HG02678 (cell line): ENCODE results near the gene CCDC13.

Experiments
- ATAC-seq: cut with Tn5 transposase; IDR thresholded peaks from one replicate; pipeline ENCODE4 v1.9.1; 2021; ENCODE audit warnings: mild to moderate bottlenecking, moderate library complexity; ENCODE audit not compliant: unreplicated experiment

The CCDC13 gene

GRCh38 chr3:42735615-42736014 lies 37.4 kb downstream of the CCDC13 start:
- ATAC-seq = no peak

DNA sequence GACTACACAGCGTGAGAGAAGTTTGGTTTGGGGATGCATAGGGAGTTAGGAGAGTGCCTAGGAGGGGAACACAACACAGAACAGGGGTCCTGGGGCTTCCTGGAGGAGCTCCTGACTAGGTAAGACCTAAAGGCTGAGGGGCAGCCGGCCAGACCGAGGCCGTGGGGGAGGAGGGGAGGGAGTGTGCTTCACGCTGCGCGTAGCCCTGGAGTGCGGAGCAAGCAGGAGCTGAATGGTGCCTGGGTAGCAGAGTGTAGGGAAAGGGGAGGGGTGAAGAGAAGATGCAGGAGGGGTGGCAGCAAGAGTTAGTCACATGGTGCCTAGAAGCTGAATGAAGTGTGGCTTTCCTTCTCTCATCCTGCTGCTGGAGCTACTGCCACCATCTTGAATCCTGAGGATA lies 38.0 kb downstream of the CCDC13 start:
- no peak for ATAC-seq

GRCh38 chr3:42734263-42734860 lies 38.7 kb downstream of the CCDC13 start:
- ATAC-seq = no peak

- ATAC-seq = no peak
These were observed 39.4 kb downstream of the CCDC13 start for GRCh38 chr3:42733501-42734262.

GRCh38 chr3:42732829-42733459 lies 40.1 kb downstream of the CCDC13 start:
- ATAC-seq = no peak

GRCh38 chr3:42732196-42732828 lies 40.7 kb downstream of the CCDC13 start:
- ATAC-seq = no peak

GRCh38 chr3:42731476-42732195 lies 41.4 kb downstream of the CCDC13 start:
- ATAC-seq = no peak

- no peak for ATAC-seq
These were observed 42.2 kb downstream of the CCDC13 start for GRCh38 chr3:42730706-42731420.

DNA sequence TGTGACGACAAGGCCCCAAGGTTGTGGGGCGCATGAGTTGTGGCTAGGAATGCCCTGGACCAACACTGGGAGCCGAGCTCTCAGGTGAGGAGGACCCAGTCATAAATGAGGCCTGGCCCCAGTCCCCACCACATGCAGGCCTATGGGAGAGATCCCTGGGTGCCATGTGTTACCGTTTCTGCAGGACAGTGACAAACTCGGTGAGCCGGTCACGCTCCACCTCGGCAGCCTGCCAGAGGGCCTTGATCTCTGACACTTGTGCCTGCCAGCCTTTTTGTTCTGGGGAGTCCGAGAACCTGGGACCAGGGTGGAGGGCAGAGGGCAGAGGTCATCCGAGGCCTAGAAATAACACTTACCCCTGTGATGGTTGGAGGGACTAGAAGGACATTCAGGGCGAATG lies 42.8 kb downstream of the CCDC13 start:
- no peak for ATAC-seq

GRCh38 chr3:42729404-42730145 lies 43.5 kb downstream of the CCDC13 start:
- no peak for ATAC-seq

DNA sequence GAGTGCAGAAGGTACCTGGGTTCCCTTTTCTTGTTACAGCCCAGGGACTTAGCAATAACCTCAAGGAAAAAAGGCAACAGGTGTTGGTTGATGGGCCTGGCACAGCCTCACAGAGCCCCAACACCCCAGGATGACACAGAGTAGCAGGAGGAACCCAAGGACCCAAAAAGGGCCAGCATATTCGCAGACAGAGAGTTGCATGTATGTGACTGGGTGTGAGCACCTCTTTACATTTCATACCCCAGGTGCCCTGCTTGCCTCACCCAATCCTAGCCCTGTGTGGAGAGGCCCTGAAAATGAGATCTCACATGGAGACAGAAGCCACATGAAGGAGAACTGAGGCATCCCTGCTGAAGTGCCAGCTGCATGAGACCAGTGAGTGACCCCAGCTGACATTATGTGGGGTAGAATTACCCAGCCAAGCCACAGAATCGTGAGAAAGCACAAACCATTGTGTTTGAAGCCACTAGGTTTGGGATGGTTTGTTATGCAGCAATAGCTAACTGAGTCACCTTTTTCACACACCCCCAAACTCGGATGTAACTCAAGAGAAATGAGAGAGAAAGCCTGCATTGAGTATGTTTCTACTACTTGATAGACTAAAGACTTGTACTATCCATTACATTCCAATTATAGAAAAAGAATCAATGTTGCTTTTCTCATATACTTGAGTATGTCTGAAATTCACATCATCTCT lies 44.2 kb downstream of the CCDC13 start:
- no peak for ATAC-seq

DNA sequence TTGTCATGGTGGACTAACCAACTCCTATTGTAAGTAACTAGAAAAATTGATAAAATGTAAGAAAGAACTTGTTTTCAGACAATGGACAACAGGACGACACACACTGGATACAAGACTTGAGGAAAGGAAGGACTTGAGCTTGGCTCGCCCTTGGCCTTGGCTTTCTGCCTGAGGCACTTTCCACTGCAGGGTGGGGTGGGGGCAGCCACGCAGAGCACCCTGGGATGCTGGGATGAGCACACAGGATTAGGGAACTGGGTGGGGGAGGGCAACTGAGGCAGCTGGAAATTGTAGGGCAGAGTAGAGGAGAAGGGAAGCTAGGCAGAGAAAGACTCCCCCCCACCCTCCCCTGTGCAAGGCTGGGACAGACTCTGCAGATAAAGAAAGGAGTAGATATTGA lies 45.0 kb downstream of the CCDC13 start:
- no peak for ATAC-seq

GRCh38 chr3:42725454-42725853 lies 47.6 kb downstream of the CCDC13 start:
- ATAC-seq = no peak

DNA sequence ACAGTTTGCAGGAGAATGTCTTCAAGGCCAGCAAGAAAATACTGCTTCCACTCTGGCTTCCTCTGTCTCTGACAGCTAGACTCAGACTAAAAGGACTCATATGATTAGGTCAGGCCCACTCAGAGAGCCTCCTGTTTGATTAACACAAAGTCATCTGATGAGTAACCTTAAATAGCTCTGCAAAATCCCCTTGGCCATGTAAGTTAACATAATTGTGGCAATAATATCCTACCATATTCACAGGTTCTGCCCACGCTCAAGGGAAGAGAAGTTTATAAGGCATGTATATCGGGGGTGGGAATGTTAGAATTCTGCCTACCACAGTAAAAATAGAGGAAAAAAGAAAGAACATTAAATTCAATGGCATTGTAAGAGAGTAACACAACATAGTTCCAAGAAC lies 49.8 kb downstream of the CCDC13 start:
- ATAC-seq = no peak
